Keratinocyte (primary cell): ENCODE data around the gene MAGI2. TPM values are rescaled to one million over a fixed set of nuclear protein-coding genes. Genes with fewer than 3 reads are reported as not detected.

Experiments used
- DNase-seq: peaks from one replicate; pipeline ENCODE4 v3.0.0-alpha.2; 2011; ENCODE audit warnings: low read depth, missing footprints, low spot score
- FAIRE-seq: peaks from 2 replicates; lab custom pipeline; 2011; peaks lifted over from hg19 to GRCh38; lab: Jason Lieb, UNC
- H2AFZ ChIP-seq: 2 replicates; pipeline ENCODE4 v1.6.0; 2012; ENCODE audit warnings: low read length, control low read depth, inconsistent platforms; ENCODE audit not compliant: control insufficient read depth
- H3K27ac ChIP-seq: 2 replicates; pipeline ENCODE4 v1.5.1; 2011; ENCODE audit warnings: low read length; ENCODE audit not compliant: control insufficient read depth, insufficient read depth
- H3K27me3 ChIP-seq: 3 replicates; pipeline ENCODE4 v1.6.0; 2011; ENCODE audit warnings: low read length; ENCODE audit not compliant: control insufficient read depth, insufficient read depth; ENCODE audit errors: extremely low read depth
- H3K36me3 ChIP-seq, 2 experiments: 2 replicates in 1 of 2; 3 replicates in 1 of 2; pipeline ENCODE4 v1.5.1; 2011; ENCODE audit warnings: low read length in 2 of 2, mild to moderate bottlenecking in 1 of 2; ENCODE audit not compliant: control insufficient read depth in 2 of 2, insufficient read depth in 2 of 2; ENCODE audit errors: extremely low read depth in 1 of 2
- H3K4me1 ChIP-seq: 3 replicates; pipeline ENCODE4 v1.5.1; 2011; ENCODE audit warnings: low read length; ENCODE audit not compliant: control insufficient read depth, insufficient read depth; ENCODE audit errors: extremely low read depth
- H3K4me2 ChIP-seq: 3 replicates; pipeline ENCODE4 v1.6.0; 2011; ENCODE audit warnings: low read depth, low read length; ENCODE audit not compliant: control insufficient read depth, insufficient read depth; ENCODE audit errors: extremely low read depth
- H3K4me3 ChIP-seq, 3 experiments: fragments of 200-600 bp in 1 of 3; sonication (generic) in 1 of 3; 2 replicates in 2 of 3; 3 replicates in 1 of 3; pipeline ENCODE4 v1.5.1; 2011 to 2016; ENCODE audit warnings: low read length in 3 of 3, mild to moderate bottlenecking in 3 of 3, control low read depth in 2 of 3, inconsistent platforms in 1 of 3, low read depth in 1 of 3, mixed read lengths in 1 of 3, mixed run types in 1 of 3, moderate library complexity in 1 of 3; ENCODE audit not compliant: control insufficient read depth in 2 of 3, insufficient read depth in 2 of 3; ENCODE audit errors: extremely low read depth in 1 of 3
- H3K79me2 ChIP-seq: 2 replicates; pipeline ENCODE4 v1.6.0; 2012; ENCODE audit warnings: low read length; ENCODE audit not compliant: control insufficient read depth, insufficient read depth
- H3K9ac ChIP-seq: 3 replicates; pipeline ENCODE4 v1.6.0; 2011; ENCODE audit warnings: low read length; ENCODE audit not compliant: control insufficient read depth, insufficient read depth; ENCODE audit errors: extremely low read depth
- H3K9me1 ChIP-seq: 3 replicates; pipeline ENCODE4 v1.6.0; 2011; ENCODE audit warnings: low read length; ENCODE audit not compliant: control insufficient read depth, insufficient read depth; ENCODE audit errors: extremely low read depth
- H3K9me3 ChIP-seq: 2 replicates; pipeline ENCODE4 v1.5.1; 2012; ENCODE audit warnings: low read depth, low read length; ENCODE audit not compliant: control insufficient read depth
- H4K20me1 ChIP-seq: 3 replicates; pipeline ENCODE4 v1.6.0; 2011; ENCODE audit warnings: low read length; ENCODE audit not compliant: control insufficient read depth, insufficient read depth; ENCODE audit errors: extremely low read depth
- EZH2 ChIP-seq: IDR thresholded peaks from one replicate; pipeline ENCODE4 v1.6.1; 2012; ENCODE audit warnings: inconsistent platforms, mild to moderate bottlenecking, low read length, moderate library complexity
- dilution Hi-C: fragments of 300-500 bp; cut with MboI; formaldehyde crosslinking; loops from one replicate; pipeline ENCODE4 v1.7.0; 2020; ENCODE audit warnings: low sequenced_read_pairs; ENCODE audit not compliant: extremely low pct_ligation_motif_present
- polyA plus RNA-seq, 5 experiments: library from polyadenylated mRNA; depleted of rRNA in 3 of 5; stranded (reverse) in 3 of 5; stranded (forward) in 1 of 5; unstranded in 1 of 5; fragments of >200 nt; gene quantifications; 1 replicate in 1 of 5; 2 replicates in 3 of 5; 3 replicates in 1 of 5; pipeline versions ENCODE4 v1.2.1 to v1.2.3, GENCODE V29; 2011 to 2012; ENCODE audit warnings: missing spikeins in 2 of 5, low read depth in 1 of 5, low replicate concordance in 1 of 5
- TF ChIP-seq, protein P1 (sequence below), 3 experiments: IDR thresholded peaks in 1 of 3; conservative IDR thresholded peaks in 1 of 3; optimal IDR thresholded peaks in 1 of 3; 2 replicates in 2 of 3; 3 replicates in 1 of 3; pipeline versions ENCODE3 to v1.5.1; 2011; ENCODE audit warnings: low read length in 3 of 3, mild to moderate bottlenecking in 3 of 3, moderate library complexity in 2 of 3, control low read depth in 1 of 3, inconsistent platforms in 1 of 3; ENCODE audit not compliant: insufficient read depth in 2 of 3; ENCODE audit errors: extremely low read depth in 1 of 3

MAGI2 gene
- polyA plus RNA-seq, 1 donor (not counting 4 experiments of a cell fraction or from before 2014, with no cell fraction given): 0.07 TPM

DNA sequence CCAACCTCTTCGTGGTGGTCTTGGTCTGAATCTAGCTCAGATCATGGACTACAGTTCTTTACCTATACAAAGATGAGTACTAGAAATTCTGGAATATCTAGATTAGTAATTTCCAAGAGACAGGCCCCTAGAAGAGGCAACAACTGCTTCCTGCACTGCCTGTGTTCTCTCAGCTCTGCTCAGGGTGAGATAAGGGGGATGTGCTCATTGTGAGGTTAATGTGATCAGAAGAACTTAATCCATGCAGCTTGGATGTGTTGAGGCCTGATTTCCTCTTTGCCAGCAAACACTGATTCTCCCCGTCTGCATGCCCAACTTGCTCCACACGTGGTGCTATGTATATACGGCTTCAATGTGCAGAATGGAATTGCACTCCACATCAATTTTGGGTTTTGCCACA is 1386.9 kb downstream of the MAGI2 start:
- FAIRE-seq: no peak
- Histone ChIP-seq H3K79me2 (no peaks in the 10 kb centered on the region), H3K9me3 (no peaks in the 10 kb centered on the region), H2AFZ (no peak overlapping the region), H3K4me1 (no peaks in the 10 kb centered on the region), H3K9ac (no peak overlapping the region), H3K36me3 (no peaks in the 10 kb centered on the region), H3K4me2 (no peak overlapping the region), H3K27ac (no peak overlapping the region), H4K20me1 (no peaks in the 10 kb centered on the region), H3K4me3 (no peak overlapping the region), H3K9me1 (no peaks in the 10 kb centered on the region), H3K27me3 (no peaks in the 10 kb centered on the region)
- DNase-seq: no peak
- TF ChIP-seq, protein P1, sequence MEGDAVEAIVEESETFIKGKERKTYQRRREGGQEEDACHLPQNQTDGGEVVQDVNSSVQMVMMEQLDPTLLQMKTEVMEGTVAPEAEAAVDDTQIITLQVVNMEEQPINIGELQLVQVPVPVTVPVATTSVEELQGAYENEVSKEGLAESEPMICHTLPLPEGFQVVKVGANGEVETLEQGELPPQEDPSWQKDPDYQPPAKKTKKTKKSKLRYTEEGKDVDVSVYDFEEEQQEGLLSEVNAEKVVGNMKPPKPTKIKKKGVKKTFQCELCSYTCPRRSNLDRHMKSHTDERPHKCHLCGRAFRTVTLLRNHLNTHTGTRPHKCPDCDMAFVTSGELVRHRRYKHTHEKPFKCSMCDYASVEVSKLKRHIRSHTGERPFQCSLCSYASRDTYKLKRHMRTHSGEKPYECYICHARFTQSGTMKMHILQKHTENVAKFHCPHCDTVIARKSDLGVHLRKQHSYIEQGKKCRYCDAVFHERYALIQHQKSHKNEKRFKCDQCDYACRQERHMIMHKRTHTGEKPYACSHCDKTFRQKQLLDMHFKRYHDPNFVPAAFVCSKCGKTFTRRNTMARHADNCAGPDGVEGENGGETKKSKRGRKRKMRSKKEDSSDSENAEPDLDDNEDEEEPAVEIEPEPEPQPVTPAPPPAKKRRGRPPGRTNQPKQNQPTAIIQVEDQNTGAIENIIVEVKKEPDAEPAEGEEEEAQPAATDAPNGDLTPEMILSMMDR (optimal IDR thresholded peaks at IDR 0.05 in 1 of 3, IDR thresholded peaks at IDR 0.05 in 1 of 3, conservative IDR thresholded peaks at IDR 0.05 in 1 of 3; ENCODE audit: extremely low read depth in 1 of 3, insufficient read depth in 2 of 3, low read length in 3 of 3): no peak
- no peak for TF ChIP-seq EZH2
- dilution Hi-C loops: no loop called here

GRCh38 chr7:78063758-78064157 is 1389.7 kb downstream of the MAGI2 start:
- Histone ChIP-seq H3K4me2 (no peak overlapping the region), H3K9me1 (no peaks in the 10 kb centered on the region), H3K9me3 (no peaks in the 10 kb centered on the region), H3K27ac (no peak overlapping the region), H3K79me2 (no peaks in the 10 kb centered on the region), H4K20me1 (no peaks in the 10 kb centered on the region), H3K4me3 (no peak overlapping the region), H3K4me1 (no peaks in the 10 kb centered on the region), H3K36me3 (no peaks in the 10 kb centered on the region), H2AFZ (no peak overlapping the region), H3K9ac (no peak overlapping the region), H3K27me3 (no peaks in the 10 kb centered on the region)
- no peak for DNase-seq
- dilution Hi-C loops: no loop called here
- no peak for FAIRE-seq
- no peak for TF ChIP-seq EZH2
- TF ChIP-seq, protein P1 (optimal IDR thresholded peaks at IDR 0.05 in 1 of 3, IDR thresholded peaks at IDR 0.05 in 1 of 3, conservative IDR thresholded peaks at IDR 0.05 in 1 of 3; ENCODE audit: extremely low read depth in 1 of 3, insufficient read depth in 2 of 3, low read length in 3 of 3): no peak
